OCI-LY7 (cell line): ENCODE data around the gene CFAP52. TPM values are rescaled to one million over a fixed set of nuclear protein-coding genes. Genes with fewer than 3 reads are reported as not detected.
A peak's percentile ranks its signal among the peaks of the same experiment; 100 is the strongest.

ENCODE experiments used
- BruUV-seq: library from RNA; stranded (reverse); fragments of 400-500 nt; replicated peaks from 2 replicates; lab custom pipeline; 2021; lab: Mats Ljungman, UMichigan
- CTCF ChIA-PET: fragments of 300-600 bp; sonication (Branson Sonifier 250); formaldehyde crosslinking; loops from one replicate; lab custom pipeline; 2022; ENCODE audit warnings: antibody characterized with exemption; ENCODE audit not compliant: unreplicated experiment; lab: Charles Lee
- POLR2A ChIA-PET: fragments of 300-600 bp; sonication (Branson Sonifier 250); formaldehyde crosslinking; loops from one replicate; lab custom pipeline; 2022; ENCODE audit warnings: antibody characterized with exemption; lab: Charles Lee
- DNase-seq: peaks from one replicate; pipeline ENCODE4 v3.0.0-alpha.2; 2015; ENCODE audit warnings: low spot score
- H2AFZ ChIP-seq: fragments of 200-600 bp; sonication (generic), shearing (Covaris generic); 2 replicates; pipeline ENCODE4 v1.6.1; 2014; ENCODE audit warnings: mild to moderate bottlenecking, antibody characterized with exemption, low read length, moderate library complexity
- H3K27ac ChIP-seq: fragments of 200-600 bp; sonication (generic); 2 replicates; pipeline ENCODE4 v1.5.1; 2014; ENCODE audit warnings: mixed run types, low read depth, mild to moderate bottlenecking, moderate library complexity, low read length, inconsistent platforms; ENCODE audit not compliant: poor library complexity, severe bottlenecking
- H3K36me3 ChIP-seq: fragments of 200-600 bp; sonication (generic); 2 replicates; pipeline ENCODE4 v1.6.1; 2014; ENCODE audit warnings: mild to moderate bottlenecking, antibody characterized with exemption, low read length, moderate library complexity, mixed read lengths; ENCODE audit not compliant: insufficient read depth
- H3K4me1 ChIP-seq: fragments of 200-600 bp; sonication (generic); 2 replicates; pipeline ENCODE4 v1.5.1; 2014; ENCODE audit warnings: mild to moderate bottlenecking, low read length; ENCODE audit not compliant: insufficient read depth, poor library complexity, severe bottlenecking
- H3K4me2 ChIP-seq: fragments of 200-600 bp; sonication (generic); 2 replicates; pipeline ENCODE4 v1.6.1; 2014; ENCODE audit warnings: mild to moderate bottlenecking, low read length
- H3K4me3 ChIP-seq: fragments of 200-600 bp; sonication (generic); 2 replicates; pipeline ENCODE4 v1.5.1; 2014; ENCODE audit warnings: mild to moderate bottlenecking, low read depth, low read length; ENCODE audit not compliant: poor library complexity, severe bottlenecking
- H3K79me2 ChIP-seq: fragments of 200-600 bp; sonication (generic); 2 replicates; pipeline ENCODE4 v1.6.1; 2016; ENCODE audit warnings: low read depth, mild to moderate bottlenecking, low read length, moderate library complexity, mixed read lengths; ENCODE audit not compliant: insufficient read depth
- H3K9me2 ChIP-seq: fragments of 200-600 bp; sonication (generic); 2 replicates; pipeline ENCODE4 v1.6.1; 2016; ENCODE audit warnings: mild to moderate bottlenecking, low read length, mixed read lengths; ENCODE audit not compliant: insufficient read depth
- H3K9me3 ChIP-seq: fragments of 200-600 bp; sonication (generic); 2 replicates; pipeline ENCODE4 v1.6.1; 2014; ENCODE audit warnings: mild to moderate bottlenecking, mixed run types, low read length, mixed read lengths
- H4K20me1 ChIP-seq: fragments of 200-600 bp; sonication (generic); 2 replicates; pipeline ENCODE4 v1.6.1; 2014; ENCODE audit warnings: mild to moderate bottlenecking, antibody characterized with exemption, low read length, moderate library complexity, mixed read lengths; ENCODE audit not compliant: insufficient read depth
- CTCF ChIP-seq: fragments of 200-600 bp; sonication (generic); conservative IDR thresholded peaks from 2 replicates; pipeline ENCODE4 v1.5.1; 2014; ENCODE audit warnings: mild to moderate bottlenecking, antibody characterized with exemption, low read length, moderate library complexity, mixed read lengths
- EZH2phosphoT487 ChIP-seq: fragments of 200-600 bp; sonication (generic); IDR thresholded peaks from 2 replicates; pipeline ENCODE4 v1.6.1; 2018; ENCODE audit warnings: low read depth, borderline replicate concordance, mild to moderate bottlenecking, mixed run types, antibody characterized with exemption, low read length, moderate library complexity, mixed read lengths
- intact Hi-C: fragments of 100-400 bp; cut with micrococcal nuclease; formaldehyde crosslinking; loops from one replicate; pipeline ENCODE4 v1.10.0; 2022; ENCODE audit not compliant: unreplicated experiment
- total RNA-seq, 2 experiments: library from RNA; depleted of rRNA in 1 of 2; stranded (reverse); fragments of >200 nt in 1 of 2; shearing (Covaris generic) in 1 of 2; gene quantifications; 2 replicates each; pipeline ENCODE4 v1.2.3, GENCODE V29; 2014 to 2022

The CFAP52 gene
- total RNA-seq, 2 experiments from 2014 or later: not detected

GRCh38 chr17:9568004-9568403 lies 8.4 kb upstream of the CFAP52 start:
- 0 out of 2 replicates have a peak, but pooled peaks cover under 1% of the 10 kb centered on the region for H3K79me2 ChIP-seq
- BruUV-seq: no TSS peak
- H4K20me1 ChIP-seq: no peaks in the 10 kb centered on the region
- no peak overlapping the region for H3K4me3 ChIP-seq
- TF ChIP-seq CTCF: no peak
- no peak for TF ChIP-seq EZH2phosphoT487
- no peaks in the 10 kb centered on the region for H3K9me2 ChIP-seq
- peak overlapping the region; percentile 39 for H3K27ac ChIP-seq
- CTCF ChIA-PET: no interaction called here
- POLR2A ChIA-PET: no interaction called here
- H3K9me3 ChIP-seq: no peaks in the 10 kb centered on the region
- intact Hi-C loops: no loop called here
- DNase-seq: no peak
- no peak overlapping the region for H2AFZ ChIP-seq
- H3K36me3 ChIP-seq: peaks cover 40% of the 10 kb centered on the region
- H3K4me1 ChIP-seq: peaks cover 14% of the 10 kb centered on the region
- H3K4me2 ChIP-seq: peak overlapping the region; percentile 34; the same call in 1 of the 2 replicates

DNA sequence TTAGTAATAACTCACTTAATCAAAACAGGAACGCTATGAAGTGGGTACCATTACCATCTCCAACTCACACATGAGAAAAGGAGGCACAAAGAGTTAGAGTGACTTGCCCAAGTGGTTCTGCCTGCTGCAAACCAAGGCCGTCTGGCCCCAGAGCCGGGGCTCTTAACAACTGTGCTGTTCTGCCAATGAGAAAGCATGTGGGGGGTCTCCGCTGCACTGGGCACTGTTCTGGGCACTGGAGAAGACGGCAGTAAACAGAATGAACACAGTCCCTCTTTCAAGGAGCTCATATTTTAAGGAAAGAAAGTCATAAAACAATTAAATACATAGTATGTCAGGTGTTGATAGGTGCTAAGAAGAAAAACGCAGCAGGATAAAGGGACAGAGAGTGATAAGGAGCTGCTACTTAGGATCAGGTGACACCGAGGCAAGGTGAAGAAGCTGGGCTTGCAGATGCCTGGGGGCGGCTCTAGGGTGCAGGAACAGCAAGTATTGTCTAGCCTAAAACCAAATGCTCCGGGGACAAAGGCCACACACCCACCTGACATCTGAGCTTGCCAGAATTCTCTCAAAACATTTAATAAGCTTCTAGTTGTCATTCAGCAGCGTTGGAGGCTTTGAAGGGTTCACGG lies 7.4 kb upstream of the CFAP52 start:
- Histone ChIP-seq H3K4me3 (no peak overlapping the region), H4K20me1 (no peaks in the 10 kb centered on the region), H3K9me2 (no peaks in the 10 kb centered on the region), H3K4me1 (peaks cover 14% of the 10 kb centered on the region), H3K36me3 (peaks cover 36% of the 10 kb centered on the region), H3K4me2 (no peak overlapping the region), H3K27ac (no peak overlapping the region), H3K79me2 (peaks cover 6% of the 10 kb centered on the region; the same call in 1 of the 2 replicates), H3K9me3 (no peaks in the 10 kb centered on the region), H2AFZ (no peak overlapping the region)
- CTCF ChIA-PET: no interaction called here
- intact Hi-C loops: no loop called here
- POLR2A ChIA-PET: interaction anchor here (1.2 kb wide), 1 partner anchor 8 kb away, joined by 4 read pairs; no protein-coding TSS in a partner anchor
- no peak for DNase-seq
- no TSS peak for BruUV-seq
- TF ChIP-seq EZH2phosphoT487 (no peak), CTCF (no peak)

DNA sequence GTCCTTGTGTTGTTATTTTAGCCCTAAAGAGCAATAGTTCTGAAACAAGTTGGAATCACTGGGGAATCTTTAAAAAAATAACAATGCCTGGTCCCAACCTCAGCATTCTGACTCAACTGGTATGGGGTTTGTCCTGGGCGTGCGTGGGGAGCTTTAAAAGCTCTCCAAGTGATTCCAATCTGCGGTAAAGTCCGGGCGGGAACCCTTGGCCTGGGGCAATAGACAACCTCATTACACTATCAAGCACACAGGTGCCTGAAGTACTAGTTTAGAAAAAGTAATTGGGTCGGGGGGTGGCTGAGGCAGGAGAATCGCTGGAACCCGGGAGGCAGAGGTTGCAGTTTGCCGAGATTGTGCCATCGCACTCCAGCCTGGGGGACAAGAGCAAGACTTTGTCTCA lies 5.2 kb upstream of the CFAP52 start:
- CTCF ChIA-PET: no interaction called here
- H3K4me2 ChIP-seq: no peak overlapping the region
- no peaks in the 10 kb centered on the region for H3K9me3 ChIP-seq
- H4K20me1 ChIP-seq: no peaks in the 10 kb centered on the region
- no TSS peak for BruUV-seq
- H3K4me3 ChIP-seq: no peak overlapping the region
- DNase-seq: no peak
- TF ChIP-seq CTCF: no peak
- intact Hi-C loops: no loop called here
- POLR2A ChIA-PET: no interaction called here
- H3K36me3 ChIP-seq: peaks cover 29% of the 10 kb centered on the region
- H3K4me1 ChIP-seq: peaks cover 14% of the 10 kb centered on the region
- H3K27ac ChIP-seq: no peak overlapping the region
- no peak overlapping the region for H2AFZ ChIP-seq
- peaks cover 20% of the 10 kb centered on the region; the same call in 1 of the 2 replicates for H3K79me2 ChIP-seq
- no peaks in the 10 kb centered on the region for H3K9me2 ChIP-seq
